Central memory CD8-positive, alpha-beta T cell (primary cell): ENCODE results near the gene PPP1R13B.
A peak's percentile ranks its signal among the peaks of the same experiment; 100 is the strongest.

Experiments used
- ATAC-seq: fragments of 150-1000 bp; cut with Tn5 transposase; replicated peaks from 2 replicates; pipeline ENCODE4 v1.10.0; 2022; ENCODE audit warnings: mild to moderate bottlenecking, moderate FRiP score, moderate number of reproducible peaks; ENCODE audit not compliant: poor library complexity, severe bottlenecking; ENCODE audit errors: extremely low read depth
- DNase-seq, 2 donors: peaks; one replicate each; pipeline ENCODE4 v3.0.0; 2021; ENCODE audit warnings: low spot score in 2 of 2
- H3K27ac Mint-ChIP-seq: one replicate; pipeline ENCODE4 v1.8.0; 2022; ENCODE audit warnings: low read depth, mild to moderate bottlenecking, moderate library complexity, mixed read lengths
- H3K27me3 Mint-ChIP-seq: one replicate; pipeline ENCODE4 v1.8.0; 2022; ENCODE audit warnings: mixed read lengths
- H3K36me3 Mint-ChIP-seq: one replicate; pipeline ENCODE4 v1.8.0; 2022; ENCODE audit warnings: mild to moderate bottlenecking, moderate library complexity, mixed read lengths; ENCODE audit not compliant: insufficient read depth
- H3K4me1 Mint-ChIP-seq: one replicate; pipeline ENCODE4 v1.8.0; 2022; ENCODE audit warnings: mixed read lengths
- H3K4me3 Mint-ChIP-seq: one replicate; pipeline ENCODE4 v1.8.0; 2022; ENCODE audit warnings: mild to moderate bottlenecking, moderate library complexity, mixed read lengths
- H3K9me3 Mint-ChIP-seq: one replicate; pipeline ENCODE4 v1.8.0; 2022; ENCODE audit warnings: mixed read lengths

PPP1R13B gene

DNA sequence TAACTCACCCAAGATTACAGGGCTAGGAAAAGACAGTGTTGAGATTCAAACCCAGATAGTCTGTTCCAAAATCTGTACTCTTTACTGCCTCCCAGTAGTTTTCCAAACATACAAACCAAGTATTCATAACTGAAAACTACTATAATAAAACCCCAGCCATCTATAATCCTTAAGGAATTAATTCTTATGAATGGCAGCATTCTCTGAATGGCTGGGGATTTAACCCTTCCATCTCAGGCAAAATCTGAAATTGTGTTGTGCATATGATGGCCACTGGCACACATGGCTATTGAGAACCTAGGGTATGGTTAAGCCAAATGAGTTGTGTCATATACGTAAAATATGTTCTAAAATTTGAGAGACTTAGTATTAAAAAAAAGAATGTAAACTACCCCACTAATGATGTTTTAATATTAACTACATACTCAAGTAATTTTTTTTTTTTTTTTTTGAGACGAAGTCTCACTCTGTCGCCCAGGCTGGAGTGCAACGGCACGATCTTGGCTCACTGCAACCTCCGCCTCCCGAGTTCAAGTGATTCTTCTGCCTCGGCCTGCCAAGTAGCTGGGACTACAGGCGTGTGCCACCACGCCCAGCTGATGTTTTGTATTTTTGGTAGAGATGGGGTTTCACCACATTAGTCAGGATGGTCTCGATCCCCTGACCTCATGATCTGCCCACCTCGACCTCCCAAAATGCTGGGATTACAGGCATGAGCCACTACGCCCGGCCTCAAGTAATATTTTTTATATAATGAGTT is 16.7 kb downstream of the PPP1R13B start:
- Mint-ChIP-seq H3K9me3 (no peaks in the 10 kb centered on the region), H3K4me3 (no peak overlapping the region), H3K27ac (no peak overlapping the region), H3K4me1 (peaks cover 15% of the 10 kb centered on the region), H3K36me3 (no peaks in the 10 kb centered on the region), H3K27me3 (no peaks in the 10 kb centered on the region)
- ATAC-seq (no peak), DNase-seq (no peak)

DNA sequence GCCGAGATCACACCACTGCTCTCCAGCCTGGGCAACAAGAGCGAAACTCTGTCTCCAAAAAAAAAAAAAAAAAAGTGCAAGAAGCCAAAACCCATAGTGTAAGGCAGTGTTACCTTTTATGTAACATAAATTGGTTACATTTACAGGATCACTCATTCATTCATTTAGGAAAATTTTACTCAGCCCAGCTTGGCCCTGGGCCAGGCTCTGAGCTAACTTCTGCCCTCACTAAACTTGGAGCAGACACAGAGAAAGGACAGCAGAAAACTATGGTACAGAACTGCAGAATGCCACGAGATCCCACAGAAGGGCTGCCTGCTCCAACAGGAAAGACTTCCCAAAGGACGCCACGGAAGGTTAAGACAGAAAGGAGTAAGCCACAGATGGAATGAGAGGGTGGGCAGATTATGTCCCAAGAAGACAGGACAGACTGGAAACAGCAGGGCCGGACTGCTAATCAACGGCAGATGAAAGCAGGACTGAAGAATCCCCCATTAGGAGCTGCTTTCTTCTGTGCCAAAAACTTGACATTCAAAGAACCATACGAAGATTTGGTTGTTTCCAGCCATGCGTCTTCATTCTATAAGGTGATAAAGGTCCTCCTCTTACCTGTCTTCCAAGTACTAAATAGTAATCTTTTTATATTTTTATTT is 18.9 kb downstream of the PPP1R13B start:
- Mint-ChIP-seq H3K27ac (no peak overlapping the region), H3K4me3 (no peak overlapping the region), H3K4me1 (peaks cover 17% of the 10 kb centered on the region), H3K27me3 (no peaks in the 10 kb centered on the region), H3K36me3 (no peaks in the 10 kb centered on the region), H3K9me3 (no peaks in the 10 kb centered on the region)
- ATAC-seq (no peak), DNase-seq (no peak)

DNA sequence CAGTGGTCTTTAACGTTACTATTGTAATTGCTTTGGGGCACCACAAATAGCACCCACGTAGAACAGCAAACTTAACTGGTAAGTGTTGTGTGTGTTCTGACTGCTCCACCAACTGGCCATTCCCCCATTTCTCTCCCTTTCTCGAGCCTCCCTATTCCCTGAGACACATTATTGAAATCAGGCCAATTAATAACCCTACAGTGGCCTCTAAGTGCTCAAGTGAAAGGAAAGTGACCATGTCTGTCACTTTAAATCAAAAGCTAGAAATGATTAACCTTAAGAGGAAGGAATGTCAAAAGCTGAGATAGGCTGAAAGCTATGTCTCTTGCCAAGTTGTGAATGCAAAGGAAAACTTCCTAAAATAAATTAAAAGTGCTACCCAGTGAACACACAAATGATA is 22.3 kb downstream of the PPP1R13B start:
- H3K36me3 Mint-ChIP-seq = no peaks in the 10 kb centered on the region
- H3K4me3 Mint-ChIP-seq = no peak overlapping the region
- H3K27me3 Mint-ChIP-seq = no peaks in the 10 kb centered on the region
- H3K9me3 Mint-ChIP-seq = no peaks in the 10 kb centered on the region
- H3K27ac Mint-ChIP-seq = no peak overlapping the region
- ATAC-seq (no peak), DNase-seq (no peak)
- H3K4me1 Mint-ChIP-seq = peaks cover 16% of the 10 kb centered on the region

DNA sequence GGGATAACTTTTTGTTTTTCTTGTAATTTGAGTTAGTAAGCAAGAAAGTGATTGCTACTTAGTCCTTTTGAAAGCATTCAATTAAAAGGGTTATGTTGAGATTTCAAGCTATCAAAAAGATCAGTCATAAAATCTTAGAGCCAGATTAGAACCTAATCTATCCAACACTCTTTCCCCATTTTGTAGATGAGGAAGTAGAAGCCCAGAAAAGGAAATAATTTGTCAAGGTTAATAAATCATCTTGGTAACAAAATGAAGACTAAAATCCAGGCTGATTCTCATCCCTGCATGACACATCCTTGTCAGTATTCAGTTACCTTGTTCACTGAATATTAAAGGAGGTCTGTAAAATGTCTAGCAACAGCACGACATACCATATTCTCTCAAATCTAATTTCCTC is 26.5 kb downstream of the PPP1R13B start:
- Mint-ChIP-seq H3K4me3 (no peak overlapping the region), H3K27me3 (no peaks in the 10 kb centered on the region), H3K27ac (no peak overlapping the region), H3K36me3 (no peaks in the 10 kb centered on the region), H3K4me1 (peaks cover 34% of the 10 kb centered on the region), H3K9me3 (no peaks in the 10 kb centered on the region)
- ATAC-seq (no peak), DNase-seq (no peak)

DNA sequence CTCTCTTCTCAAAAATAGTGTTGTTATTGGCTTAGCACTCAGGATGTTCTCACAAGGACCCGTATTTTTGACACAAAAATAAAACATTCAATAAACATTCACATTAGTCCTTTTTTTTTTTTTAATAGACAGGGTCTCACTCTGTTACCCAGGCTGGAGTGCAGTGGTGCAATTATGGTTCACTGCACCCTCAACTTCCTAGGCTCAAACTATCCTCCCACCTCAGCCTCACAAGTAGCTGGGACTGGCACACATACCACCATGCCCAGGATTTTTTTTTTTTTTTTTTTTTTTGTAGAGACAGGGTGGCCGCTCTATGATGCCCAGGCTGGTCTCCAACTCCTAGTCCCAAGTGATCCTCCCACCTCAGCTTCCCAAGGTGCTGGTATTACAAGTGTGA is 27.0 kb downstream of the PPP1R13B start:
- no peaks in the 10 kb centered on the region for H3K9me3 Mint-ChIP-seq
- ATAC-seq (no peak), DNase-seq (no peak)
- H3K27me3 Mint-ChIP-seq = no peaks in the 10 kb centered on the region
- peaks cover 32% of the 10 kb centered on the region for H3K4me1 Mint-ChIP-seq
- no peak overlapping the region for H3K4me3 Mint-ChIP-seq
- peak overlapping the region; percentile 70 for H3K27ac Mint-ChIP-seq
- no peaks in the 10 kb centered on the region for H3K36me3 Mint-ChIP-seq

DNA sequence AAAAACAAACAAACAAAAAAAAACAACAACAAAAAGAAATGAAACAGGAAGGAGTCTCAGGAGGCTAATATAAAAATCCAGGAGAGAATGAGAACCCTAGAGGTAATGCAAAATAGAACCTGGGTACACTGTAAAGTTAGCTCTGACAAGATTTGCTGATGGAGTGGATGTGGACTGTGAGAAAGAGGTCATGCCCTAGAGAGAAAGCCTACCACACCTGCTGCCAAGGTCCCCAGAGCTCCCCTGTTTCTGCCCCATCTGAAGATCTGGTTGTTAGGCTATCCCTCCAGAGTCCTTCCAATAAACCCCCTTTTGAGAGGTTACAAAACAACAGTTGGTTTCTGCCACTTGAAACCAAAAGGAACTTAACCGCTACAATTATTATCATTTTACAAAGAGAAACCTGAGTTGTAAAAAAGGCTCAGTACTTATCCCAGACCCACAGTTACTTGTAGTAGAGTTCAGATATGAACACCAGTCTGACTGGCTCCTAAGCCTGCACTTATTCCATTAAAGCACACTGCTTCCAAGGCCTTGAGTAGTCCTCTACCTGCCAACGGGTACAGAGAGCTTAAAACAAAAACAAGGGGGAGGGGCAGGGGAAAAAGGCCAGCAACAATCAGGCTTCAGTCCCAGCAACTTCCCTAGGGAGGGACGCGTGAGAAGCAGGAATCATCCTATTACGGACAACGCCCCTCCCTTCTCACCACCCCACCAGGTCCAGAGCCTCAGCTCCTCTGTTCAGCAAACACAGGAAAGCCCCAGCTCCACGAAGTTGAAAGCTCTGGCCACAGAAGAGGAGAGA is 27.7 kb downstream of the PPP1R13B start:
- H3K4me3 Mint-ChIP-seq = no peak overlapping the region
- no peaks in the 10 kb centered on the region for H3K9me3 Mint-ChIP-seq
- peak overlapping the region; percentile 70 for H3K27ac Mint-ChIP-seq
- no peaks in the 10 kb centered on the region for H3K36me3 Mint-ChIP-seq
- no peak for ATAC-seq
- H3K4me1 Mint-ChIP-seq = peaks cover 27% of the 10 kb centered on the region
- no peaks in the 10 kb centered on the region for H3K27me3 Mint-ChIP-seq
- DNase-seq = no peak

DNA sequence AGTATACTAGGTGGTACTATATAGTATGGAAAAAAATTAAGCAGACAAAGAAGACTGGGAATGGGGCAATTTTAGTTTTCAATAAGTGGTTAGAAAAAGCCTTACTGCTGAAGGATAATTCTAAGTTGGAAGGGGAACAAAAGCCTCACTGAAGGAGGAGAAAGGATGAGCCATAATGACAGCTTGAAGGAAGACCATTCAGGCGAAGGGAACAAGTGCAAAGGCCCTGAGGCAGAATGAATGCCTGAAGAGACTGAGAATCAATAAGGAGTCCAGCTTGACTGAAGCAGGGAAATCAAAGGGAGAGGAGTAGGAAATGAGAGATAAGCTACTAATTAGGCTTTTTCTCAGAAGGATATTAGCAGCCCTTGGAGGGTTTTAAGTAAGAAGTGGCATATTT is 28.5 kb downstream of the PPP1R13B start:
- Mint-ChIP-seq H3K27me3 (no peaks in the 10 kb centered on the region), H3K4me3 (no peak overlapping the region), H3K36me3 (no peaks in the 10 kb centered on the region), H3K9me3 (no peaks in the 10 kb centered on the region), H3K27ac (no peak overlapping the region), H3K4me1 (peaks cover 27% of the 10 kb centered on the region)
- DNase-seq (no peak), ATAC-seq (no peak)

DNA sequence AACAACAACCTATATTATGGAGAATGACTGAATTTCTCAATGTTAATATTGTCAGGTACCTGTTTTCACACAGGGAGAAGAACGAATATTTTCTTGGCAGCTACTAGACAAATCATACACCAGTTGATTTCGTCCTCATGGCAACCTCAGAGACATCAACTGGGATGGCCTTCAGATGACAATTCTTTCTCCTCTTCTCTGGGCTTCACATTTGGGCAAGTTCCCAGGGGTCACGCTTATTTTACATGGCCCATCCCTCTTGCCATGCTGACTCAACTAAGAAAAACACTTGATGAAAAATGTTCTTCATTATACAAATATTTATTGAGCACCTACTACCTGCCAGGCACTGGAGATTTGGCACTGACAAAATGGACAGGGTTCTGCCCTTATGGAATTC is 29.0 kb downstream of the PPP1R13B start:
- no peak overlapping the region for H3K4me3 Mint-ChIP-seq
- ATAC-seq (no peak), DNase-seq (no peak)
- no peaks in the 10 kb centered on the region for H3K36me3 Mint-ChIP-seq
- H3K9me3 Mint-ChIP-seq = no peaks in the 10 kb centered on the region
- peak overlapping the region; percentile 11 for H3K27ac Mint-ChIP-seq
- H3K27me3 Mint-ChIP-seq = no peaks in the 10 kb centered on the region
- H3K4me1 Mint-ChIP-seq = peaks cover 27% of the 10 kb centered on the region

DNA sequence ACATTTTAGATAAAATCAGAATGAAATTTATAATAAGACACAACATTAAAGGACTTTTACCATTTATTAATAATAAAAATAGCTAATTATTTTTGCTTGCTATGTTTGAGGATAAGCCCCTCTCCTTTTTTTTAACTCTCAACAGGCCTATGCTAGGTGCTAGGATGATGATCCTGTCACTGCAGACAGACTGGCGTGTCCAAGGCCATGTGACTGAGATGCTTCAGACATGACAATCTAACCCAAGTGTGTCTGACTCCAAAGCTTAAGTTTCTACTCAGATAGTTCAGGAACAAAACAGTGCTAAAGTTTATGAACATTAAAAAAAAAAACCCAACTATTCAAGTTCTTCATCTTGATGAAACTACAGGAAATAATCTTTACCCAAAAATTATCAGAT is 29.8 kb downstream of the PPP1R13B start:
- no peaks in the 10 kb centered on the region for H3K36me3 Mint-ChIP-seq
- DNase-seq (no peak), ATAC-seq (no peak)
- peak overlapping the region; percentile 11 for H3K27ac Mint-ChIP-seq
- H3K4me1 Mint-ChIP-seq = peaks cover 27% of the 10 kb centered on the region
- no peaks in the 10 kb centered on the region for H3K9me3 Mint-ChIP-seq
- no peak overlapping the region for H3K4me3 Mint-ChIP-seq
- no peaks in the 10 kb centered on the region for H3K27me3 Mint-ChIP-seq

DNA sequence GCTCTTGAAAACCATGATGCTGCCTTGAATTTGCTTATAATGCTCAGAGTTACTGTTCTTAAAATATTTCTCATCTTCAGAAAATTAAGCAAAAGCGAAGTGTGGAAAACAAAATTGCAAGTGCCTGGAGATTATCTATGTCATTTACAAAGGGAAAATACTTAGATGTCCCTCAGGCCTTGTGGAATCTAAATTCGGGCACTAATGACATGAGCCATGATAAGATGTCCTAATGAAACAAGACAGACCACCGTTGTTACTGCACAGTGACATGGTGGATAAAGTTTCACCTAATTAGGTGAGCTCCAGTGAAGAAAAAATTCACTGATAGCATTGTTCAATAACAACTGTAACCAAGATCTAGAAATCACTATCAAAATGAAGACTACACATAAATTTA is 30.4 kb downstream of the PPP1R13B start:
- H3K27me3 Mint-ChIP-seq = no peaks in the 10 kb centered on the region
- no peak overlapping the region for H3K4me3 Mint-ChIP-seq
- ATAC-seq (no peak), DNase-seq (no peak)
- H3K9me3 Mint-ChIP-seq = no peaks in the 10 kb centered on the region
- no peak overlapping the region for H3K27ac Mint-ChIP-seq
- no peaks in the 10 kb centered on the region for H3K36me3 Mint-ChIP-seq
- H3K4me1 Mint-ChIP-seq = peaks cover 27% of the 10 kb centered on the region

DNA sequence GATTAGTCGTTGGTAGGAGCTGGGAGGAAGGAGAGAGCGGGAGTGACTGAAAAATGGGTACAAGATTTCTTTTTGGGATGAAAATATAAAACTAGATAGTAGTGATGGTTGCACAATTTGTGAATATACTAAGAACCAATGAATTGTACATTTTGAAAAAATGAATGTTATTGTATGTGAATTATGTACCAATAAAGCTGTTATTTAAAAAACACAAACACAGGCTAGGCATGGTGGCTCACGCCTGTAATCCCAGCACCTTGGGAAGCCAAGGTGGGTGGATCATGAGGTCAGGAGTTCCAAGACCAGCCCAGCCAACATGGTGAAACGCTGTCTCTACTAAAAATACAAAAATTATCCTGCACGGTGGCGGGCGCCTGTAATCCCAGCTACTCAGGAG is 32.1 kb downstream of the PPP1R13B start:
- peaks cover 2% of the 10 kb centered on the region for H3K36me3 Mint-ChIP-seq
- H3K4me1 Mint-ChIP-seq = peaks cover 25% of the 10 kb centered on the region
- ATAC-seq = no peak
- H3K9me3 Mint-ChIP-seq = no peaks in the 10 kb centered on the region
- no peak overlapping the region for H3K4me3 Mint-ChIP-seq
- no peak for DNase-seq
- H3K27me3 Mint-ChIP-seq = no peaks in the 10 kb centered on the region
- no peak overlapping the region for H3K27ac Mint-ChIP-seq

DNA sequence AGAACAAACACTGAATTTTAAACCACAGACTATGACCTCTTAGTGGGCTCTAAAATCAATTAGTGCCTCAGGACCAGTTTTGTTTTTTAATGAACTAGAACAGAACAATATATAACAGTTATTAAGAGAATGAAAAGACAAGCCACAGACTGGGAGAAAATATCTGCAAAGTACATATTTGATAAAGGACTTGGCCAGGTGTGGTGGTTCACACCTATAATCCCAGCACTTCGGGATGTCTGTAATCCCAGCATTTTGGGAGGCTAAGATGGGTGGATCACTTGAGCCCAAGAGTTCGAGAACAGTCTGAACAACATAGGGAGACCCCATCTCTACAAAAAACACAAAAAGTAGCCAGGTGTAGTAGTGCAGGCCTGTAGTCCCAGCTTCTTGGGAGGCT is 36.2 kb downstream of the PPP1R13B start:
- Mint-ChIP-seq H3K4me3 (no peak overlapping the region), H3K27me3 (no peaks in the 10 kb centered on the region), H3K36me3 (peaks cover 2% of the 10 kb centered on the region), H3K9me3 (no peaks in the 10 kb centered on the region), H3K4me1 (peaks cover 9% of the 10 kb centered on the region), H3K27ac (no peak overlapping the region)
- DNase-seq (no peak), ATAC-seq (no peak)
